ENCODE measurements around the gene SLC9C2.
"Not testable (repeated sequence)": the region's sequence is repeated elsewhere in the genome, so short reads cannot be mapped to it uniquely, and the experiment has no call there.

SLC9C2 gene

GRCh38 chr1:173627269-173627668 lies 24.4 kb upstream of the SLC9C2 start:
- no peaks in the 10 kb centered on the region for H3K27me3 ChIP-seq (ENCODE audit: control insufficient read depth, insufficient read depth, low read length)
- no peaks in the 10 kb centered on the region for H3K9me3 ChIP-seq (ENCODE audit: control insufficient read depth, insufficient read depth, low read length)
- H3K4me3 ChIP-seq (ENCODE audit: low read depth, low read length), result no peak overlapping the region
- H3K36me3 ChIP-seq (ENCODE audit: control insufficient read depth, insufficient read depth, low read length), result no peaks in the 10 kb centered on the region
- H3K4me1 ChIP-seq (ENCODE audit: control insufficient read depth, insufficient read depth, low read length), result no peaks in the 10 kb centered on the region
- H3K9ac ChIP-seq (ENCODE audit: low read depth, low read length), result no peak overlapping the region

- Histone ChIP-seq H3K9me3 (ENCODE audit: control insufficient read depth, insufficient read depth, low read length) (no peaks in the 10 kb centered on the region), H3K36me3 (ENCODE audit: control insufficient read depth, insufficient read depth, low read length) (no peaks in the 10 kb centered on the region), H3K27me3 (ENCODE audit: control insufficient read depth, insufficient read depth, low read length) (no peaks in the 10 kb centered on the region), H3K9ac (ENCODE audit: low read depth, low read length) (no peak overlapping the region), H3K4me1 (ENCODE audit: control insufficient read depth, insufficient read depth, low read length) (no peaks in the 10 kb centered on the region), H3K4me3 (ENCODE audit: low read depth, low read length) (no peak overlapping the region)
Measured at GRCh38 chr1:173616859-173617258, 14.0 kb upstream of the SLC9C2 start.

GRCh38 chr1:173613086-173613485 lies 10.2 kb upstream of the SLC9C2 start:
- H3K4me1 ChIP-seq (ENCODE audit: control insufficient read depth, insufficient read depth, low read length); H3K9ac ChIP-seq (ENCODE audit: low read depth, low read length); H3K4me3 ChIP-seq (ENCODE audit: low read depth, low read length); H3K27me3 ChIP-seq (ENCODE audit: control insufficient read depth, insufficient read depth, low read length); H3K36me3 ChIP-seq (ENCODE audit: control insufficient read depth, insufficient read depth, low read length); H3K9me3 ChIP-seq (ENCODE audit: control insufficient read depth, insufficient read depth, low read length): not testable (repeated sequence)

- H3K4me1 ChIP-seq (ENCODE audit: control insufficient read depth, insufficient read depth, low read length), result no peaks in the 10 kb centered on the region
- H3K27me3 ChIP-seq (ENCODE audit: control insufficient read depth, insufficient read depth, low read length), result no peaks in the 10 kb centered on the region
- H3K4me3 ChIP-seq (ENCODE audit: low read depth, low read length), result no peak overlapping the region
- H3K9me3 ChIP-seq (ENCODE audit: control insufficient read depth, insufficient read depth, low read length), result no peaks in the 10 kb centered on the region
- H3K9ac ChIP-seq (ENCODE audit: low read depth, low read length), result no peak overlapping the region
- no peaks in the 10 kb centered on the region for H3K36me3 ChIP-seq (ENCODE audit: control insufficient read depth, insufficient read depth, low read length)
Measured at GRCh38 chr1:173608503-173609216, 5.8 kb upstream of the SLC9C2 start.

- H3K4me1 ChIP-seq (ENCODE audit: control insufficient read depth, insufficient read depth, low read length), result no peaks in the 10 kb centered on the region
- no peaks in the 10 kb centered on the region for H3K36me3 ChIP-seq (ENCODE audit: control insufficient read depth, insufficient read depth, low read length)
- H3K9ac ChIP-seq (ENCODE audit: low read depth, low read length), result no peak overlapping the region
- no peak overlapping the region for H3K4me3 ChIP-seq (ENCODE audit: low read depth, low read length)
- no peaks in the 10 kb centered on the region for H3K27me3 ChIP-seq (ENCODE audit: control insufficient read depth, insufficient read depth, low read length)
- no peaks in the 10 kb centered on the region for H3K9me3 ChIP-seq (ENCODE audit: control insufficient read depth, insufficient read depth, low read length)
Measured at GRCh38 chr1:173601588-173601987, 1.3 kb downstream of the SLC9C2 start.

GRCh38 chr1:173596097-173596825 lies 6.6 kb downstream of the SLC9C2 start:
- Histone ChIP-seq H3K36me3 (ENCODE audit: control insufficient read depth, insufficient read depth, low read length) (no peaks in the 10 kb centered on the region), H3K27me3 (ENCODE audit: control insufficient read depth, insufficient read depth, low read length) (no peaks in the 10 kb centered on the region), H3K9ac (ENCODE audit: low read depth, low read length) (no peak overlapping the region), H3K4me3 (ENCODE audit: low read depth, low read length) (no peak overlapping the region), H3K9me3 (ENCODE audit: control insufficient read depth, insufficient read depth, low read length) (no peaks in the 10 kb centered on the region), H3K4me1 (ENCODE audit: control insufficient read depth, insufficient read depth, low read length) (no peaks in the 10 kb centered on the region)

- H3K9me3 ChIP-seq (ENCODE audit: control insufficient read depth, insufficient read depth, low read length); H3K27me3 ChIP-seq (ENCODE audit: control insufficient read depth, insufficient read depth, low read length); H3K9ac ChIP-seq (ENCODE audit: low read depth, low read length); H3K4me1 ChIP-seq (ENCODE audit: control insufficient read depth, insufficient read depth, low read length); H3K4me3 ChIP-seq (ENCODE audit: low read depth, low read length); H3K36me3 ChIP-seq (ENCODE audit: control insufficient read depth, insufficient read depth, low read length): not testable (repeated sequence)
Measured at GRCh38 chr1:173591138-173591537, 11.7 kb downstream of the SLC9C2 start.

GRCh38 chr1:173590557-173590956 lies 12.3 kb downstream of the SLC9C2 start:
- Histone ChIP-seq H3K9ac (ENCODE audit: low read depth, low read length) (no peak overlapping the region), H3K4me1 (ENCODE audit: control insufficient read depth, insufficient read depth, low read length) (no peaks in the 10 kb centered on the region), H3K36me3 (ENCODE audit: control insufficient read depth, insufficient read depth, low read length) (no peaks in the 10 kb centered on the region), H3K27me3 (ENCODE audit: control insufficient read depth, insufficient read depth, low read length) (no peaks in the 10 kb centered on the region), H3K4me3 (ENCODE audit: low read depth, low read length) (no peak overlapping the region), H3K9me3 (ENCODE audit: control insufficient read depth, insufficient read depth, low read length) (no peaks in the 10 kb centered on the region)

GRCh38 chr1:173581383-173582079 lies 21.3 kb downstream of the SLC9C2 start:
- Histone ChIP-seq H3K36me3 (ENCODE audit: control insufficient read depth, insufficient read depth, low read length) (no peaks in the 10 kb centered on the region), H3K27me3 (ENCODE audit: control insufficient read depth, insufficient read depth, low read length) (no peaks in the 10 kb centered on the region), H3K9me3 (ENCODE audit: control insufficient read depth, insufficient read depth, low read length) (no peaks in the 10 kb centered on the region), H3K4me1 (ENCODE audit: control insufficient read depth, insufficient read depth, low read length) (no peaks in the 10 kb centered on the region), H3K9ac (ENCODE audit: low read depth, low read length) (no peak overlapping the region), H3K4me3 (ENCODE audit: low read depth, low read length) (no peak overlapping the region)

- Histone ChIP-seq H3K9me3 (ENCODE audit: control insufficient read depth, insufficient read depth, low read length) (no peaks in the 10 kb centered on the region), H3K27me3 (ENCODE audit: control insufficient read depth, insufficient read depth, low read length) (no peaks in the 10 kb centered on the region), H3K4me1 (ENCODE audit: control insufficient read depth, insufficient read depth, low read length) (no peaks in the 10 kb centered on the region), H3K36me3 (ENCODE audit: control insufficient read depth, insufficient read depth, low read length) (no peaks in the 10 kb centered on the region), H3K4me3 (ENCODE audit: low read depth, low read length) (no peak overlapping the region), H3K9ac (ENCODE audit: low read depth, low read length) (no peak overlapping the region)
Measured at GRCh38 chr1:173580658-173581057, 22.2 kb downstream of the SLC9C2 start.

GRCh38 chr1:173580071-173580470 lies 22.8 kb downstream of the SLC9C2 start:
- Histone ChIP-seq H3K4me1 (ENCODE audit: control insufficient read depth, insufficient read depth, low read length) (no peaks in the 10 kb centered on the region), H3K9me3 (ENCODE audit: control insufficient read depth, insufficient read depth, low read length) (no peaks in the 10 kb centered on the region), H3K4me3 (ENCODE audit: low read depth, low read length) (no peak overlapping the region), H3K27me3 (ENCODE audit: control insufficient read depth, insufficient read depth, low read length) (no peaks in the 10 kb centered on the region), H3K36me3 (ENCODE audit: control insufficient read depth, insufficient read depth, low read length) (no peaks in the 10 kb centered on the region), H3K9ac (ENCODE audit: low read depth, low read length) (no peak overlapping the region)

- Histone ChIP-seq H3K9me3 (ENCODE audit: control insufficient read depth, insufficient read depth, low read length) (no peaks in the 10 kb centered on the region), H3K4me3 (ENCODE audit: low read depth, low read length) (no peak overlapping the region), H3K27me3 (ENCODE audit: control insufficient read depth, insufficient read depth, low read length) (no peaks in the 10 kb centered on the region)
Measured at GRCh38 chr1:173573596-173573995, 29.3 kb downstream of the SLC9C2 start.

More at GRCh38 chr1:173573596-173573995, 29.3 kb downstream of the SLC9C2 start:
- no peaks in the 10 kb centered on the region for H3K36me3 ChIP-seq (ENCODE audit: control insufficient read depth, insufficient read depth, low read length)
- H3K4me1 ChIP-seq (ENCODE audit: control insufficient read depth, insufficient read depth, low read length), result no peaks in the 10 kb centered on the region
- no peak overlapping the region for H3K9ac ChIP-seq (ENCODE audit: low read depth, low read length)

All from iPS-15b (cell line).